Lower leg skin (tissue), 4 donors: ENCODE data around the gene GJB4. TPM values are rescaled to one million over a fixed set of nuclear protein-coding genes. Genes with fewer than 3 reads are reported as not detected.
A peak's percentile ranks its signal among the peaks of the same experiment; 100 is the strongest.
"Not testable (repeated sequence)": the region's sequence is repeated elsewhere in the genome, so short reads cannot be mapped to it uniquely, and the experiment has no call there.

Experiments used
- DNase-seq, 2 donors: peaks; one replicate each; pipeline ENCODE4 v3.0.0-alpha.2; 2019; ENCODE audit warnings: low spot score in 2 of 2
- H3K4me3 ChIP-seq: fragments of 200-600 bp; sonication (generic); 2 replicates; pipeline ENCODE4 v1.5.1; 2017; ENCODE audit warnings: mild to moderate bottlenecking, low read depth; ENCODE audit not compliant: poor library complexity, severe bottlenecking
- POLR2A ChIP-seq, 2 donors: fragments of 450-650 bp; IDR thresholded peaks; one replicate each; pipeline ENCODE4 v1.6.1; 2016 to 2017; ENCODE audit warnings: antibody characterized with exemption in 2 of 2, mild to moderate bottlenecking in 1 of 2, moderate library complexity in 1 of 2
- WGBS, 2 donors: methylation state at CpG; one replicate each; pipeline ENCODE4 v1.1.5; 2018; 5-methylcytosine and 5-hydroxymethylcytosine counted together
- intact Hi-C: fragments of 100-400 bp; cut with DNase I; formaldehyde crosslinking; loops from one replicate; pipeline ENCODE4 v1.15.0; 2023; ENCODE audit warnings: low total_unique reads
- total RNA-seq, 4 donors: library from RNA; depleted of rRNA; stranded (reverse); fragments of >200 nt; gene quantifications; one replicate each; pipeline ENCODE4 v1.1.0, GENCODE V29; 2016
- TF ChIP-seq, protein P1 (sequence below), 3 donors: fragments of 450-650 bp; IDR thresholded peaks; one replicate each; pipeline ENCODE4 v1.5.1; 2016; ENCODE audit warnings: antibody characterized with exemption in 3 of 3, mild to moderate bottlenecking in 3 of 3, moderate library complexity in 2 of 3

Gene GJB4
- total RNA-seq, 4 donors from 2014 or later = 44.2 to 146 (median 55.8) TPM

GRCh38 chr1:34736692-34737091 lies 22.8 kb upstream of the GJB4 start:
- no peak overlapping the region for H3K4me3 ChIP-seq
- no peak for TF ChIP-seq POLR2A (IDR thresholded peaks at IDR 0.05)
- TF ChIP-seq, protein P1, sequence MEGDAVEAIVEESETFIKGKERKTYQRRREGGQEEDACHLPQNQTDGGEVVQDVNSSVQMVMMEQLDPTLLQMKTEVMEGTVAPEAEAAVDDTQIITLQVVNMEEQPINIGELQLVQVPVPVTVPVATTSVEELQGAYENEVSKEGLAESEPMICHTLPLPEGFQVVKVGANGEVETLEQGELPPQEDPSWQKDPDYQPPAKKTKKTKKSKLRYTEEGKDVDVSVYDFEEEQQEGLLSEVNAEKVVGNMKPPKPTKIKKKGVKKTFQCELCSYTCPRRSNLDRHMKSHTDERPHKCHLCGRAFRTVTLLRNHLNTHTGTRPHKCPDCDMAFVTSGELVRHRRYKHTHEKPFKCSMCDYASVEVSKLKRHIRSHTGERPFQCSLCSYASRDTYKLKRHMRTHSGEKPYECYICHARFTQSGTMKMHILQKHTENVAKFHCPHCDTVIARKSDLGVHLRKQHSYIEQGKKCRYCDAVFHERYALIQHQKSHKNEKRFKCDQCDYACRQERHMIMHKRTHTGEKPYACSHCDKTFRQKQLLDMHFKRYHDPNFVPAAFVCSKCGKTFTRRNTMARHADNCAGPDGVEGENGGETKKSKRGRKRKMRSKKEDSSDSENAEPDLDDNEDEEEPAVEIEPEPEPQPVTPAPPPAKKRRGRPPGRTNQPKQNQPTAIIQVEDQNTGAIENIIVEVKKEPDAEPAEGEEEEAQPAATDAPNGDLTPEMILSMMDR (IDR thresholded peaks at IDR 0.05) = no peak
- no peak for DNase-seq
- 79 to 80% methylated on average over 10 of the region's 10 CpGs for WGBS, 2 donors
- intact Hi-C loops = no loop called here

DNA sequence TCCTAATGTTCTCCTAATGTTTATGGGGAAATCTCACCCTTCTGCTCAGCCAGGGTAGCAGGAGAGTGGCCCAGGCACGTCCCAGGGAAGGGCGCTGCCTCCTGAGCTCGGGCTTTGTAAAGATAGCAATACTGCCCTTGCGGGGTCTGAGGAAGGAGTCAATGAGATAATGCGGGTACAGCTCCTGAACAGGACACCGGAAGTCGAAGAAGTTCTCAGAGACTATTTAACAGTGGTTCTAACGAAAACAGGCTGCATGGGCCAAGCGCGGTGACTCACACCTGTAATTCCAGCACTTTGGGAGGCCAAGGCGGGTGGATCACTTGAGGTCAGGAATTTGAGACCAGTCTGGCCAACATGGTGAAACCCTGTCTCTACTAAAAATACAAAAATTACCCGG lies 22.3 kb upstream of the GJB4 start:
- intact Hi-C loops, H3K4me3 ChIP-seq, DNase-seq: not testable (repeated sequence)
- WGBS, 2 donors = 83 to 87% methylated on average over 12 of the region's 12 CpGs

- 47 to 62% methylated on average over 3 of the region's 3 CpGs for WGBS, 2 donors
- H3K4me3 ChIP-seq = no peak overlapping the region
- intact Hi-C loops = loop anchor here (5.0 kb wide), 1 partner anchor 1107 kb away; no protein-coding TSS in a partner anchor
- no peak for TF ChIP-seq POLR2A (IDR thresholded peaks at IDR 0.05)
- TF ChIP-seq, protein P1 (IDR thresholded peaks at IDR 0.05) = no peak
- DNase-seq = no peak
These were observed 19.9 kb upstream of the GJB4 start for GRCh38 chr1:34739613-34740012.

DNA sequence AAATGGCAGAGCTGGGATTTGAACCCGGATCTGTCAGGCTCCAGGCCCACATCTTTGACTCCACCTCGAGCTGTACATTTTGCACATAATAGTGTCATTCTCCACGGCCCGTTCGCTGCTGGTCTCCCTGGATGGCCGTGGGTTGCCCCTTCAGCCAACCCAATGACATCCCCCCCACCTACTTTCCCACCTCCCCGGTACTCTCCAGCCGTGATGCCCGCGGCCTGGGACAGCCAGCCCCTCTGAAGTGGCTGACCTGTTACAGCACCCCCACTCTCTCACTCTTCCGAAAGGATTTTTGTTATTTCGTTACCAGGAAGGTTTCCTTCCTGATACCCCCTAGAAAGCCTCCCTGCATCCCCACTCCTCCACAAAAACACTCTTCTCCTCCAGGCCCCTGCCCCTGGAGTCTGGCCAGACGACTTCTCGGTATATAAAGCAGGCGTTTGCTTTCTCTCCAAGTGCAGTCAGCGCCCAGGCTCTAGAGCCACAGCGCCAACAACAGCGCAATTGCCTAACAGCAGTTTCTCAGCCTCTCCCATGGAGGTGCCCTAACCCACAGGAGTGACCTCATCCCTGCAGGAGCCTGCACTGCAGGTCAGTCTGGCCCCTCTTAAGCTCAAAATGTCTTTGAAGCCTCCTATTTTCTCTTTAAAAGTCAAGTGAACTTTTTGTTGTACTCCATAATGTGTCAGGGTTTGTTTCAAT lies 19.2 kb upstream of the GJB4 start:
- 47 to 48% methylated on average over 18 of the region's 18 CpGs for WGBS, 2 donors
- intact Hi-C loops = loop anchor here (5.0 kb wide), 1 partner anchor 1108 kb away; no protein-coding TSS in a partner anchor
- TF ChIP-seq POLR2A (IDR thresholded peaks at IDR 0.05) = no peak
- TF ChIP-seq, protein P1 (IDR thresholded peaks at IDR 0.05) = no peak
- no peak for DNase-seq
- H3K4me3 ChIP-seq = no peak overlapping the region

- intact Hi-C loops = loop anchor here (5.0 kb wide), 1 partner anchor 1110 kb away; no protein-coding TSS in a partner anchor
- 11 to 29% methylated on average over 6 to 16 of the region's 16 CpGs for WGBS, 2 donors
- H3K4me3 ChIP-seq = no peak overlapping the region
- DNase-seq = peak; percentile 55 to 92
- no peak for TF ChIP-seq POLR2A (IDR thresholded peaks at IDR 0.05)
- TF ChIP-seq, protein P1 (IDR thresholded peaks at IDR 0.05) = peak in 1 of 3 donors; percentile 31
These were observed 16.8 kb upstream of the GJB4 start for GRCh38 chr1:34742667-34743270.

DNA sequence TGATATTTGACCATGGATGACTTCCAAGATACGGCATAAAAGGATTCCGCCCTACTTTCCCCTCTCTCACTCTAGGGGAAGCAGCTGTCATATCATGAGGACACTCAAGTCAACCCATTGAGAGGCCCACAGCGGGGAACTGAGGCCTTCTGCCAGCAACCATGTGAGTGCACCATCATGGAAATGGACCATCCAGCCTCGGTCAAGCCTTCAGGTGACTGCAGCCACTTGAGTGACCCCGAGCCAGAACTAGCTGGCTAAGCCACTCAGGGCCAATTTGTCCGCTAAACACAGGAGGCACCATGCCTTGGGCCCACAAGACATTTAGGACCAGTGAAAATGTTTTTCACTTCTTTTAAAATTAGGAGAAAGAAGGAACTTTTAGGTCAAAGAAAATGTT lies 15.8 kb upstream of the GJB4 start:
- TF ChIP-seq, protein P1 (IDR thresholded peaks at IDR 0.05) = no peak
- TF ChIP-seq POLR2A (IDR thresholded peaks at IDR 0.05) = no peak
- intact Hi-C loops = loop anchor here (5.0 kb wide), 1 partner anchor 1111 kb away; no protein-coding TSS in a partner anchor
- H3K4me3 ChIP-seq = no peak overlapping the region
- 86 to 89% methylated on average over 6 of the region's 6 CpGs for WGBS, 2 donors
- DNase-seq = no peak
